Measurements from ENCODE around the gene SH2D7.
A peak's percentile ranks its signal among the peaks of the same experiment; 100 is the strongest.
"Not testable (repeated sequence)": the region's sequence is repeated elsewhere in the genome, so short reads cannot be mapped to it uniquely, and the experiment has no call there.

SH2D7 gene

DNA sequence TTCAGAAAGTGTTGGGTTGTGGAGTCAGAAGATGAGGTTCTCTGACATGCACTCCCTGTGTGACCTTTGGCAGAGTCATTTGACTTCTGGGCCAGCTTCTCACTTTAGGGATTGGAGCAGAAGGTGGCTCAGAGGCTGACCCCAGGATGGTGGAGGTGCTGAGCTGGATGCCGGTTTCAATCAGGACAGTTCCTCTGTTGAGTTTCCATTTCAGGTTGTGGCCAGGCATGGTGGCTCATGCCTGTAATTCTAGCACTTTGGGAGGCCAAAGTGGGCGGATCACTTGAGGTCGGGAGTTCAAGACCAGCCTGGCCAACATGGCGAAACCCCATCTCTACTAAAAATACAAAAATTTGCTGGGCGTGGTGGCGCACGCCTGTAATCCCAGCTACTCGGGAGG is 58.7 kb downstream of the SH2D7 start:
- Mint-ChIP-seq H3K4me1 (ENCODE audit: low read depth in 2 of 2) (peaks cover 22 to 31% of the 10 kb centered on the region in 2 donors), H3K36me3 (ENCODE audit: insufficient read depth) (peaks cover 11% of the 10 kb centered on the region), H3K4me3 (peak overlapping the region; percentile 10 to 94)
- not testable (repeated sequence) for DNase-seq; ATAC-seq (replicated peaks); H3K9me3 Mint-ChIP-seq; H3K27ac Mint-ChIP-seq; H3K27me3 Mint-ChIP-seq

Data from effector memory CD8-positive, alpha-beta T cell (primary cell).